Natural killer cell (primary cell): ENCODE data around the gene SLC38A11. TPM values are rescaled to one million over a fixed set of nuclear protein-coding genes. Genes with fewer than 3 reads are reported as not detected.
A peak's percentile ranks its signal among the peaks of the same experiment; 100 is the strongest.

Experiments
- ATAC-seq, 3 donors: fragments of 150-1000 bp in 2 of 3; fragments of 200-7000 bp in 1 of 3; cut with Tn5 transposase; 1 replicate in 1 of 3; 2 replicates in 2 of 3; pipeline ENCODE4 v1.10.0; 2021; ENCODE audit warnings: mild to moderate bottlenecking in 2 of 3, moderate library complexity in 2 of 3
- DNase-seq, 2 donors: peaks; one replicate each; pipeline versions ENCODE4 v3.0.0 to v3.0.0-alpha.2; 2013 to 2021; ENCODE audit warnings: mixed read lengths in 1 of 2
- H3K27ac ChIP-seq: one replicate; pipeline ENCODE4 v1.5.1; 2013; ENCODE audit warnings: mild to moderate bottlenecking, low read length
- H3K27me3 ChIP-seq: one replicate; pipeline ENCODE4 v1.6.1; 2013; ENCODE audit warnings: low read length; ENCODE audit not compliant: control insufficient read depth, insufficient read depth
- H3K36me3 ChIP-seq: one replicate; pipeline ENCODE4 v1.6.1; 2013; ENCODE audit warnings: low read length; ENCODE audit not compliant: control insufficient read depth, insufficient read depth
- H3K4me1 ChIP-seq: one replicate; pipeline ENCODE4 v1.6.1; 2013; ENCODE audit warnings: low read length; ENCODE audit not compliant: control insufficient read depth, insufficient read depth
- H3K4me3 ChIP-seq: one replicate; pipeline ENCODE4 v1.5.1; 2013; ENCODE audit warnings: low read length
- H3K9me3 ChIP-seq: one replicate; pipeline ENCODE4 v1.6.1; 2013; ENCODE audit warnings: low read length; ENCODE audit not compliant: control insufficient read depth, insufficient read depth
- H3K27ac Mint-ChIP-seq, 2 donors: one replicate each; pipeline ENCODE4 v1.8.0; 2022; ENCODE audit warnings: mild to moderate bottlenecking in 2 of 2, mixed read lengths in 2 of 2, moderate library complexity in 1 of 2
- H3K27me3 Mint-ChIP-seq, 2 donors: one replicate each; pipeline ENCODE4 v1.8.0; 2022; ENCODE audit warnings: low read depth in 2 of 2, mixed read lengths in 2 of 2
- H3K36me3 Mint-ChIP-seq: one replicate; pipeline ENCODE4 v1.8.0; 2022; ENCODE audit warnings: mixed read lengths
- H3K4me1 Mint-ChIP-seq, 2 donors: one replicate each; pipeline ENCODE4 v1.8.0; 2022; ENCODE audit warnings: mixed read lengths in 2 of 2
- H3K4me3 Mint-ChIP-seq: one replicate; pipeline ENCODE4 v1.8.0; 2022; ENCODE audit warnings: mild to moderate bottlenecking, moderate library complexity, mixed read lengths
- H3K9me3 Mint-ChIP-seq, 2 donors: one replicate each; pipeline ENCODE4 v1.8.0; 2022; ENCODE audit warnings: mixed read lengths in 2 of 2
- WGBS: methylation state at CpG from one replicate; pipeline ENCODE4 v1.1.7; 2013; ENCODE audit warnings: missing lambda C conversion rate; ENCODE audit not compliant: insufficient coverage; 5-methylcytosine and 5-hydroxymethylcytosine counted together
- intact Hi-C: fragments of 100-400 bp; cut with micrococcal nuclease; formaldehyde crosslinking; loops from one replicate; pipeline ENCODE4 v1.14.2; 2022
- total RNA-seq, 4 donors: library from RNA; stranded (reverse); fragments of 120-200 nt in 1 of 4; gene quantifications; one replicate each; pipeline versions ENCODE4 v1.2.3 to v1.2.4, GENCODE V29; 2013 to 2022
- TF ChIP-seq, protein P1 (sequence below): fragments of 200-600 bp; IDR thresholded peaks from one replicate; pipeline ENCODE4 v1.8.0; 2022; ENCODE audit warnings: antibody characterized with exemption

The SLC38A11 gene
- total RNA-seq, 3 donors from 2014 or later (not counting 1 experiment from before 2014, with no cell fraction given): 0.66 TPM; not detected in 2

DNA sequence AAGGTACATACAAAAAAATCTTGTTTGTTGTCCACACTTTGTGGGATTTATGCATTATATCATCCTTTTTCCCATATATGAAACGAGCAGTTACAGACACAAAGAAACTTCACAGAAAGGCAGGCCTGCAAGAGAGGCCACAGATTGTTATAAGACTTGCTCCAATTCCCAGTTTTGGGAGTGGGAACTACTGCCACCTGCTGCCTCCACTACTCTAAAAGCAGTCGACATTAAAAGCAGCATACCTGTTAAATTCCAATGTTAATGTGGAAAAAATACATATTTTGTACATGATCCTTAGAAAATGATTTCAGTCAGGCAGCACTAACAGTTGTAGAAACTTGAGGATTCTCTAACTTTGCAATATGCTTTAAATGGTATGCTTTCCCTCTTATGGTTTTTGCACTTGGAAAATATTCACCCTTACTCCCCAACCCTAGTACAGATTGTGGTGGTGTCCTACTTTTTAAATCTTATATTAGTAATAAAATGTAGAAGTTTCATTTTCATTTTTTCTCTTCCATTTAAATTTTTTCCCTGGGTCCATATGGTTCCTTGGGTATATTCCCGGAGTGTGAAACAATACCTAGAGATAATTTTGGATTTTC lies 37.9 kb downstream of the SLC38A11 start:
- WGBS: 78% methylated on average over 2 of the region's 3 CpGs
- no peak overlapping the region for H3K27ac ChIP-seq

DNA sequence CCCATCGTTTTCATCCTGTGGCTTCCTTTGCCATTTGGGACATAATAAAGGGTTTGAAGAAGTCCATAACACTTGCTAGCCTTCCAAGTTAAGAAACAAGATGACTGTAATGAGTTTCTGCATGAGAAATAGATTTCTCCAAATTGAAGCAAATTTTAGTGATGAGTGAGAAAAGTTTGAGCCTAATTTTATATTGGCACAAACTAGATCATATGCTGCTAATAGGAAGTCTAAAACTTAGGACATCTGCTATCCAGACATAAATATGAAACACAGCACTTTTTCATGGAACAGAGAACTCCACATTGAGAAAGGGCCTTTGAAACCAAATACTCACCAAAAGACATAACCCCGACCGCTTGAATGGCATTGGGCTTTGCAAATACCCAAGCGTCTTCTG lies 39.8 kb downstream of the SLC38A11 start:
- no peak for DNase-seq
- Mint-ChIP-seq H3K27me3 (peaks cover 0 to 3% of the 10 kb centered on the region in 2 donors), H3K4me3 (no peak overlapping the region), H3K27ac (no peak overlapping the region), H3K4me1 (no peaks in the 10 kb centered on the region), H3K36me3 (no peaks in the 10 kb centered on the region), H3K9me3 (no peaks in the 10 kb centered on the region)
- Histone ChIP-seq H3K27me3 (no peaks in the 10 kb centered on the region), H3K27ac (no peak overlapping the region), H3K9me3 (no peaks in the 10 kb centered on the region), H3K4me3 (no peak overlapping the region), H3K4me1 (no peaks in the 10 kb centered on the region), H3K36me3 (no peaks in the 10 kb centered on the region)
- intact Hi-C loops: no loop called here
- TF ChIP-seq, protein P1, sequence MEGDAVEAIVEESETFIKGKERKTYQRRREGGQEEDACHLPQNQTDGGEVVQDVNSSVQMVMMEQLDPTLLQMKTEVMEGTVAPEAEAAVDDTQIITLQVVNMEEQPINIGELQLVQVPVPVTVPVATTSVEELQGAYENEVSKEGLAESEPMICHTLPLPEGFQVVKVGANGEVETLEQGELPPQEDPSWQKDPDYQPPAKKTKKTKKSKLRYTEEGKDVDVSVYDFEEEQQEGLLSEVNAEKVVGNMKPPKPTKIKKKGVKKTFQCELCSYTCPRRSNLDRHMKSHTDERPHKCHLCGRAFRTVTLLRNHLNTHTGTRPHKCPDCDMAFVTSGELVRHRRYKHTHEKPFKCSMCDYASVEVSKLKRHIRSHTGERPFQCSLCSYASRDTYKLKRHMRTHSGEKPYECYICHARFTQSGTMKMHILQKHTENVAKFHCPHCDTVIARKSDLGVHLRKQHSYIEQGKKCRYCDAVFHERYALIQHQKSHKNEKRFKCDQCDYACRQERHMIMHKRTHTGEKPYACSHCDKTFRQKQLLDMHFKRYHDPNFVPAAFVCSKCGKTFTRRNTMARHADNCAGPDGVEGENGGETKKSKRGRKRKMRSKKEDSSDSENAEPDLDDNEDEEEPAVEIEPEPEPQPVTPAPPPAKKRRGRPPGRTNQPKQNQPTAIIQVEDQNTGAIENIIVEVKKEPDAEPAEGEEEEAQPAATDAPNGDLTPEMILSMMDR: no peak
- WGBS: no CpG with 5 or more reads among the region's 4 CpGs
- ATAC-seq: no peak

More for the DNA sequence above, 37.9 kb downstream of the SLC38A11 start:
- DNase-seq (no peak), ATAC-seq (no peak)
- Mint-ChIP-seq H3K4me1 (no peaks in the 10 kb centered on the region), H3K9me3 (no peaks in the 10 kb centered on the region), H3K4me3 (no peak overlapping the region), H3K27me3 (peaks cover 0 to 3% of the 10 kb centered on the region in 2 donors), H3K36me3 (no peaks in the 10 kb centered on the region), H3K27ac (no peak overlapping the region)
- Histone ChIP-seq H3K4me1 (no peaks in the 10 kb centered on the region), H3K27me3 (no peaks in the 10 kb centered on the region), H3K4me3 (no peak overlapping the region), H3K36me3 (no peaks in the 10 kb centered on the region), H3K9me3 (no peaks in the 10 kb centered on the region)
- intact Hi-C loops: no loop called here
- TF ChIP-seq, protein P1: no peak

DNA sequence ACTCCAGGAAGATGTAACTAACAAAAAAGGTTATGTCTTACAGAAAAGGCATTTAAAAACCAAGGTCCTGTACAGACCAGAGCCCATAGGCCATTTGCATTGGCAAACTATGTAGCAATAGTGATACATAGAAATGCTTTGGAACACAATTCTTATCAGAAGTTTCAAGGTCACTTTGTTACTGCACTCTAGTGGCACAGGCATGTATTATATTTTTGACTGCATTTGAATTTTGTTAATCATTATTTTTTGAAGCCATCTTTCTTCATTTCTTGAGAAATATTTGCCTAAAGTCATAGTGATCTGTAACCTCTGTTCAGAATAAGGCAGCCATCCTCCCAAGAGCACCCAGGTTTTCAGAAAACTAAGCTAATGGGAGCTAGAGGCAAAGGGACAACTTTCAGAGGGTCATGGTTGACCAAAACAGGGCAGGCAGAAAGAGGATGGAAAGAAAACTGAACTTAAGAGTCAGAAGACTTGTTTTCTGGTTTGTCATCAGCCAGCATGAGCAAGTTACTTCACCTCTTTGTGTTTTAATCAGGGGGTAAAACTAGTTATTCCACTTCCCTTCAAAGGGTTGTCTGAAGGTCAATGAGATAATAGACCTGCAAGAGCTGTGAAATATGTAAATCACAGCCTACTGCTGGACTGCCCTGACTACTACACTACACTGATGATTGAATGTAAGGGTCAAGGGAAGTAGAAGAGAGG lies 41.5 kb downstream of the SLC38A11 start:
- Mint-ChIP-seq H3K4me3 (no peak overlapping the region), H3K9me3 (no peaks in the 10 kb centered on the region), H3K27ac (no peak overlapping the region), H3K36me3 (no peaks in the 10 kb centered on the region), H3K27me3 (peaks cover 0 to 3% of the 10 kb centered on the region in 2 donors), H3K4me1 (no peaks in the 10 kb centered on the region)
- Histone ChIP-seq H3K4me1 (no peaks in the 10 kb centered on the region), H3K27ac (no peak overlapping the region), H3K9me3 (no peaks in the 10 kb centered on the region), H3K4me3 (no peak overlapping the region), H3K27me3 (no peaks in the 10 kb centered on the region), H3K36me3 (no peaks in the 10 kb centered on the region)
- DNase-seq (no peak), ATAC-seq (peak in 1 of 3 donors; percentile 48)
- TF ChIP-seq, protein P1: no peak
- intact Hi-C loops: no loop called here
